Transverse colon (tissue), 4 donors: ENCODE results near the gene NPW. TPM values are rescaled to one million over a fixed set of nuclear protein-coding genes. Genes with fewer than 3 reads are reported as not detected.
A peak's percentile ranks its signal among the peaks of the same experiment; 100 is the strongest.

Source experiments
- DNase-seq: peaks from one replicate; pipeline ENCODE4 v3.0.0-alpha.2; 2019
- H3K27ac ChIP-seq, 4 donors: fragments of 200-600 bp; sonication (generic); 2 replicates each; pipeline ENCODE4 v1.5.1; 2016 to 2018; ENCODE audit warnings: inconsistent platforms in 4 of 4
- H3K27me3 ChIP-seq: fragments of 200-600 bp; sonication (generic); 2 replicates; pipeline ENCODE4 v1.5.1; 2017; ENCODE audit warnings: inconsistent platforms
- H3K36me3 ChIP-seq, 4 donors: fragments of 200-600 bp; sonication (generic); 2 replicates each; pipeline ENCODE4 v1.5.1; 2017 to 2019; ENCODE audit warnings: inconsistent platforms in 4 of 4
- H3K4me1 ChIP-seq, 4 donors: fragments of 200-600 bp; sonication (generic); 2 replicates each; pipeline ENCODE4 v1.5.1; 2017 to 2020; ENCODE audit warnings: inconsistent platforms in 4 of 4
- H3K4me3 ChIP-seq, 4 donors: fragments of 200-600 bp; sonication (generic); 1 replicate in 1 of 4; 2 replicates in 3 of 4; pipeline versions ENCODE4 v1.5.1 to v1.6.1; 2017 to 2019; ENCODE audit warnings: inconsistent platforms in 4 of 4
- H3K9me3 ChIP-seq, 2 donors: fragments of 200-600 bp; sonication (generic); 2 replicates each; pipeline ENCODE4 v1.5.1; 2017 to 2019; ENCODE audit warnings: inconsistent platforms in 2 of 2
- CTCF ChIP-seq, 5 experiments: fragments of 200-600 bp in 3 of 5; fragments of 450-650 bp in 2 of 5; sonication (generic) in 3 of 5; IDR thresholded peaks; 1 replicate in 2 of 5; 2 replicates in 3 of 5; pipeline ENCODE4 v1.5.1; 2016 to 2017; ENCODE audit warnings: antibody characterized with exemption in 5 of 5, inconsistent platforms in 3 of 5, mild to moderate bottlenecking in 2 of 5, moderate library complexity in 1 of 5
- EP300 ChIP-seq: sonication (generic); formaldehyde crosslinking; IDR thresholded peaks from one replicate; pipeline ENCODE4 v1.6.1; 2017; ENCODE audit warnings: antibody characterized with exemption, low read depth
- POLR2A ChIP-seq: fragments of 450-650 bp; IDR thresholded peaks from one replicate; pipeline ENCODE4 v1.6.1; 2016; ENCODE audit warnings: antibody characterized with exemption, mild to moderate bottlenecking, moderate library complexity
- POLR2AphosphoS5 ChIP-seq, 3 donors: sonication (generic); formaldehyde crosslinking; IDR thresholded peaks; one replicate each; pipeline ENCODE4 v1.6.1; 2016; ENCODE audit warnings: antibody characterized with exemption in 3 of 3
- WGBS, 2 donors: methylation state at CpG; one replicate each; pipeline ENCODE4 v1.1.5; 2018; ENCODE audit warnings: low coverage in 1 of 2; 5-methylcytosine and 5-hydroxymethylcytosine counted together
- in situ Hi-C, 4 donors: fragments of 200-750 bp; cut with MboI; loops; one replicate each; pipeline versions ENCODE4 v1.15.0 to v1.15.1; 2017; ENCODE audit warnings: low sequenced_read_pairs in 3 of 4, low pct_ligation_motif_present in 1 of 4, low pct_unique_long_range_greater_than_20kb in 1 of 4
- intact Hi-C: fragments of 100-400 bp; cut with DNase I; formaldehyde crosslinking; loops from one replicate; pipeline ENCODE4 v1.15.1; 2023; ENCODE audit warnings: low total_unique reads
- total RNA-seq, 4 donors: library from RNA; depleted of rRNA; stranded (reverse); fragments of >200 nt; gene quantifications; one replicate each; pipeline ENCODE4 v1.1.0, GENCODE V29; 2016

Gene NPW
- total RNA-seq, 4 donors from 2014 or later: 0.41 TPM; not detected in 3

GRCh38 chr16:1982013-1982433, 37.6 kb upstream of the NPW start:
- in situ Hi-C loops: no loop called here
- 49% methylated on average over 5 of the region's 5 CpGs; no CpG with 5 or more reads in 1 of the 2 donors for WGBS, 2 donors
- Histone ChIP-seq H3K4me1 (peaks cover 22 to 66% (median 60%) of the 10 kb centered on the region in 4 donors), H3K27ac (peak overlapping the region; percentile 91 to 95 (median 93)), H3K36me3 (peaks cover 0 to 14% (median 2%) of the 10 kb centered on the region in 4 donors), H3K4me3 (no peak overlapping the region), H3K27me3 (peaks cover 44% of the 10 kb centered on the region), H3K9me3 (no peaks in the 10 kb centered on the region)
- intact Hi-C loops: loop anchor here (10.0 kb wide), 1 partner anchor 683 kb away; no protein-coding TSS in a partner anchor
- peak; percentile 78 for DNase-seq
- TF ChIP-seq POLR2AphosphoS5 (IDR thresholded peaks at IDR 0.05) (peak in 2 of 3 donors; percentile 60 to 64), POLR2A (peak; percentile 28), EP300 (no peak), CTCF (IDR thresholded peaks at IDR 0.05) (no peak)

DNA sequence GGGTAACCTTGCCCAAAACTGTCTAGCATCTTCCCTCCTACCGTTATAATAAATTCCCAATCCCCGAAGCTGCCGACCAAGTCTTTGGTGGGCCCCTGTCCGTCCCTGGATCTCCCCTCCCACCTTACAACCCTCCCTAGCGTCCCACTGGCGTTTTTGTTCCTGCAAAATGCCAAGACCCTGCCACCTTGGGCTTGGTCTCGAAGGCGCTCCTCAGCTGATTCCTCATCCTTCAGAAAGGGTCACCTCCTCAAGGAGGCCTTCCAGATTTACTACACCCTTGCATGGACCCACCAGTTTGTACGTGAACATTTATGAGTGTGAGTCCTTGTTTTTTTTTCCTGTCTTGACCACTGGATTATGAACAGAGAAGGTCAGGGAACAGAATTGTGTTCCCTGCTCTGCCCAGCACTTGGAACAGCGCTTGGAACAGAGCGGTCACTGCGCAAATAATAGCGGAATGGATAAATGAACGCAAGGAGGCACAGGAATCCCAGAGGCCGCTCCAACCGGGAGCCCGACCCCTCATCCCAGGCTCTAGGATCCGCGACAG, 36.5 kb upstream of the NPW start:
- peaks cover 0 to 8% (median 2%) of the 10 kb centered on the region in 4 donors for H3K36me3 ChIP-seq
- 28 to 40% methylated on average over 1 to 19 of the region's 19 CpGs for WGBS, 2 donors
- H3K27ac ChIP-seq: peak overlapping the region; percentile 91 to 95 (median 93)
- peak overlapping the region in 3 of 4 donors; percentile 74 to 90 (median 89) for H3K4me3 ChIP-seq
- H3K27me3 ChIP-seq: peaks cover 39% of the 10 kb centered on the region
- TF ChIP-seq POLR2A (no peak), CTCF (IDR thresholded peaks at IDR 0.05) (peak in 1 of 5 experiments; percentile 3)
- intact Hi-C loops: loop anchor here (10.0 kb wide), 1 partner anchor 682 kb away; no protein-coding TSS in a partner anchor
- in situ Hi-C loops: no loop called here
- no peaks in the 10 kb centered on the region for H3K9me3 ChIP-seq
- peaks cover 22 to 66% (median 60%) of the 10 kb centered on the region in 4 donors for H3K4me1 ChIP-seq
- no peak for DNase-seq

DNA sequence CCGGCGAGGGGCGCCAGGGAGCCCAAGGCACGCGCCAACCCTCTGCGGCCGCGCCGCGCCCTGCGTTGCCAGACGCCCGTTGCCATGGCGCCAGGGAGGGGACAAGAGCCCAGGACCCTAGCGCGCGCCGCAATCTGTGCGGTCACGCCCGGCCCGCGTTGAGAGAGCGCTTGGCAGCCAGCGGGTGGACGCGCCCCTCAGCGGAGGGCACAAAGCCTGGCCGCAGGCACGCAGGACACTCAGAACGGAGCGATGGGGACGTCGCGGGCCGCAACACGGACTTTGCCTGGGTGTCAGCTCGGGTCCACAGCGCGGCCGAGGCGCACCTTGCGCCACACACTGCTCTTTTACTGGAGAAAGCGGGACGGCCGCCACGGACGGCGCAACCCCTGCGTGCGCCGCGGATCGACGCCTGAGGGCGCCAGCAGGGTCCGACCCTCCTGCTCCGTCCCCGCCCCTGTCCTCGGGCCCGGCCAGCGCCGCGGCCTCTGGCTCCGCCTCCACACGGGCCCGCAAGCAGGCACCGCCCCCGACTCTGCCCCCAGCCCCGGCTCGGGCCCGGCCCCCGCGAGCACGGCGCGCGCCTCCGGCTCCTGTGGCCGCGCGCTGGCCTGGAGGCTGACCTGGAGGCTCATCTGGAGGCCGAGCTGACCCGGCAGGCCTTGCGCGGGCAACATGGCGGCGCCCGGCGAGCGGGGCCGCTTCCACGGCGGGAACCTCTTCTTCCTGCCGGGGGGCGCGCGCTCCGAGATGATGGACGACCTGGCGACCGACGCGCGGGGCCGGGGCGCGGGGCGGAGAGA, 35.8 kb upstream of the NPW start, which contains the start of gene GFER:
Gene GFER, plus strand, starts transcription at position 650 of the 803 bp plus-strand sequence. Its CDS starts 26 bp downstream, at position 676.
- H3K4me3 ChIP-seq: peak within 1 kb of the TSS; percentile 58 to 90 (median 82)
- intact Hi-C loops (loop anchor here (10.0 kb wide), 1 partner anchor 681 kb away; no protein-coding TSS in a partner anchor), in situ Hi-C loops (no loop called here)
- peaks cover 22 to 62% (median 57%) of the 10 kb centered on the region in 4 donors for H3K4me1 ChIP-seq
- peak; percentile 92 for DNase-seq
- TF ChIP-seq POLR2AphosphoS5 (IDR thresholded peaks at IDR 0.05) (peak in 2 of 3 donors; percentile 72 to 76), POLR2A (peak; percentile 71), EP300 (no peak), CTCF (IDR thresholded peaks at IDR 0.05) (peak in 4 of 5 experiments; percentile 24 to 45 (median 30))
- no peaks in the 10 kb centered on the region for H3K9me3 ChIP-seq
- 1% methylated on average over 37 of the region's 109 CpGs; no CpG with 5 or more reads in 1 of the 2 donors for WGBS, 2 donors
- H3K27me3 ChIP-seq: peaks cover 37% of the 10 kb centered on the region
- H3K36me3 ChIP-seq: peaks cover 0 to 7% (median 0%) of the 10 kb centered on the region in 4 donors
- peak within 1 kb of the TSS; percentile 91 to 95 (median 93) for H3K27ac ChIP-seq
